Measurements from ENCODE around the gene SCN5A. TPM values are rescaled to one million over a fixed set of nuclear protein-coding genes. Genes with fewer than 3 reads are reported as not detected.

SCN5A gene
- total RNA-seq, 2 donors from 2014 or later: 115 to 191 TPM

Other genes with a start within 250 kb of the SCN5A start
- 1 to 10 TPM; 4.8 to 6.6 TPM for gene ACVR2B, start 195.8 kb downstream of the SCN5A start, total RNA-seq
- 10 to 100 TPM; 17.8 to 20.5 TPM for gene EXOG, start 153.3 kb downstream of the SCN5A start, total RNA-seq
- under 1 TPM; 0.09 to 0.18 TPM for gene SCN10A, start 166.5 kb upstream of the SCN5A start, total RNA-seq

Data from left cardiac atrium (tissue), 2 donors.